ENCODE measurements around the gene MTMR4. TPM values are rescaled to one million over a fixed set of nuclear protein-coding genes. Genes with fewer than 3 reads are reported as not detected.
"Not testable (repeated sequence)": the region's sequence is repeated elsewhere in the genome, so short reads cannot be mapped to it uniquely, and the experiment has no call there.

The MTMR4 gene
- polyA plus RNA-seq (2011; rRNA removed) (19.5 and 35.2 TPM in 2 replicates), polyA minus RNA-seq (2011; rRNA and poly(A)+ RNA removed) (75.9 and 96.9 TPM in 2 replicates)

GRCh38 chr17:58513965-58514769, at the start of gene MTMR4:
Gene MTMR4 (minus strand): TSS chr17:58514638. CDS start chr17:58514407, 231 bp downstream.
- Histone ChIP-seq H3K4me3 (ENCODE audit: low read depth, low read length) (peak within 1 kb of the TSS; percentile 56), H3K36me3 (ENCODE audit: control insufficient read depth, insufficient read depth, low read length) (peaks cover 6% of the 10 kb centered on the region), H3K27me3 (ENCODE audit: control insufficient read depth, insufficient read depth, low read length) (no peaks in the 10 kb centered on the region)
- CTCF ChIA-PET: interaction anchor here (0.6 kb wide), 1 partner anchor 989 kb away, joined by 3 read pairs; no protein-coding TSS in a partner anchor
- POLR2A ChIA-PET: interaction anchor here (0.6 kb wide), 1 partner anchor 8 kb away, joined by 3 read pairs; no protein-coding TSS in a partner anchor
- DNase-seq (ENCODE audit: low read depth): no peak
- TF ChIP-seq, protein P1, sequence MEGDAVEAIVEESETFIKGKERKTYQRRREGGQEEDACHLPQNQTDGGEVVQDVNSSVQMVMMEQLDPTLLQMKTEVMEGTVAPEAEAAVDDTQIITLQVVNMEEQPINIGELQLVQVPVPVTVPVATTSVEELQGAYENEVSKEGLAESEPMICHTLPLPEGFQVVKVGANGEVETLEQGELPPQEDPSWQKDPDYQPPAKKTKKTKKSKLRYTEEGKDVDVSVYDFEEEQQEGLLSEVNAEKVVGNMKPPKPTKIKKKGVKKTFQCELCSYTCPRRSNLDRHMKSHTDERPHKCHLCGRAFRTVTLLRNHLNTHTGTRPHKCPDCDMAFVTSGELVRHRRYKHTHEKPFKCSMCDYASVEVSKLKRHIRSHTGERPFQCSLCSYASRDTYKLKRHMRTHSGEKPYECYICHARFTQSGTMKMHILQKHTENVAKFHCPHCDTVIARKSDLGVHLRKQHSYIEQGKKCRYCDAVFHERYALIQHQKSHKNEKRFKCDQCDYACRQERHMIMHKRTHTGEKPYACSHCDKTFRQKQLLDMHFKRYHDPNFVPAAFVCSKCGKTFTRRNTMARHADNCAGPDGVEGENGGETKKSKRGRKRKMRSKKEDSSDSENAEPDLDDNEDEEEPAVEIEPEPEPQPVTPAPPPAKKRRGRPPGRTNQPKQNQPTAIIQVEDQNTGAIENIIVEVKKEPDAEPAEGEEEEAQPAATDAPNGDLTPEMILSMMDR (IDR thresholded peaks at IDR 0.05; ENCODE audit: insufficient read depth, low read depth, low read length): no peak

DNA sequence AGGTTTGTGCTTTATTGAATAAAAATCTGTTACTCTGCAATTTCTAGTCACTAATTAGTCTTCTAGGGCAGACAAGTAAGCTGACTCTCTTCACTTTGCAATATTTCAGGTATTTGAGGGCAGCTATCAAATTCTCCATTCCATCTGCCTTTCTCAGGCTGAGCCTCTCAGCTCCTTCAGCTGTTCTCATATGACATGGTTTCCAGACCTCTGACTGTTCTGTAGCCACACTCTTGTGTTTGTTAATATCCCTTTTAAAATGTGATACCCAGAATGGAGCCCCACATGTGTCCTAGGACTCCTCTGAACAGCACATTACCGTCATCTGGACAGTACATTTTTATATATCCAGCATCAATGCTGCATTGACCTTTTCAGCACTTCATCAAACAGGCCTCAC, 46.1 kb upstream of the MTMR4 start:
- TF ChIP-seq, protein P1 (IDR thresholded peaks at IDR 0.05; ENCODE audit: insufficient read depth, low read depth, low read length): no peak
- no peak overlapping the region for H3K4me3 ChIP-seq (ENCODE audit: low read depth, low read length)
- no peaks in the 10 kb centered on the region for H3K36me3 ChIP-seq (ENCODE audit: control insufficient read depth, insufficient read depth, low read length)
- POLR2A ChIA-PET: no interaction called here
- H3K27me3 ChIP-seq (ENCODE audit: control insufficient read depth, insufficient read depth, low read length): no peaks in the 10 kb centered on the region
- CTCF ChIA-PET: interaction anchor here (2.4 kb wide), 1 partner anchor 17 kb away, joined by 12 read pairs; no protein-coding TSS in a partner anchor
- DNase-seq (ENCODE audit: low read depth): no peak

- TF ChIP-seq, protein P1 (IDR thresholded peaks at IDR 0.05; ENCODE audit: insufficient read depth, low read depth, low read length): no peak
- POLR2A ChIA-PET: no interaction called here
These were observed 43.5 kb upstream of the MTMR4 start for GRCh38 chr17:58557981-58558380.

DNA sequence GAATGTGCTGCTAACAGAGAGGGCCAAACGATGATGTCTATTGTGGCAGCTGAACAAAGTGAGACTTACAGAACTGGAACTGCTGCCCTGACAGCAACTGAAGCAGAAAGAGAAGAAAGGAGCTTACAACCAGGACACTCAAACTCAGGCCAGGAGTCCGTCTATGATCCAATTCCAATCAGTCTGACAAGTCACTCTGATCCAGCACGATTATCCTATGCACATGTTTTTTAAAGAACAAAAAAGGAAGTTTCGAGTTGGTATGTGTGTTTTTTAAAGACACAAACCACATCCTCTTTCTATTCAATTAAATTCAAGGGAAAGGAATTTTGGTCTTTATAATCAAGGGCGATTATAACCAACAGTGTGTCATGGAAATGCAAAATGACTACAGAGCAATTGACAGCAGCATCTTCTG, 42.4 kb upstream of the MTMR4 start:
- no peak overlapping the region for H3K4me3 ChIP-seq (ENCODE audit: low read depth, low read length)
- TF ChIP-seq, protein P1 (IDR thresholded peaks at IDR 0.05; ENCODE audit: insufficient read depth, low read depth, low read length): no peak
- H3K27me3 ChIP-seq (ENCODE audit: control insufficient read depth, insufficient read depth, low read length): no peaks in the 10 kb centered on the region
- DNase-seq (ENCODE audit: low read depth): no peak
- CTCF ChIA-PET: no interaction called here
- H3K36me3 ChIP-seq (ENCODE audit: control insufficient read depth, insufficient read depth, low read length): no peaks in the 10 kb centered on the region
- POLR2A ChIA-PET: no interaction called here

More at GRCh38 chr17:58557981-58558380, 43.5 kb upstream of the MTMR4 start:
- no peak overlapping the region for H3K4me3 ChIP-seq (ENCODE audit: low read depth, low read length)
- CTCF ChIA-PET: no interaction called here
- no peaks in the 10 kb centered on the region for H3K36me3 ChIP-seq (ENCODE audit: control insufficient read depth, insufficient read depth, low read length)
- no peak for DNase-seq (ENCODE audit: low read depth)
- no peaks in the 10 kb centered on the region for H3K27me3 ChIP-seq (ENCODE audit: control insufficient read depth, insufficient read depth, low read length)

DNA sequence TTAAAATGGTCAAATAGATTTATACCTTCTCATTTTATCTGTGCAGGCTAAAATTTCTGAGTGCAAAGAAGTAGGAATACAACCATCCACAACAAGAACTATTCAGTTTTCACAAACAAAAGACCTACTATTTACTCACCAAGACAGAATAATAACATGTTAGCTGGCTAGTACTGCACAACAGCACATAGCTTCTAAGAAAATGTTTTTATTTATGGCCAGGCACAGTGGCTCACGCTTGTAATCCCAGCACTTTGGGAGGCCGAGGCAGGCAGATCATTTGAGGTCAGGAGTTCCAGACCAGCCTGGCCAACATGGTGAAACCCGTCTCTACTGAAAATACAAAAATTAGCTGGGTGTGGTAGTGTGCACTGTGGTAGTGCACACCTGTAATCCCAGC, 40.7 kb upstream of the MTMR4 start:
- CTCF ChIA-PET; DNase-seq (ENCODE audit: low read depth); POLR2A ChIA-PET; H3K36me3 ChIP-seq (ENCODE audit: control insufficient read depth, insufficient read depth, low read length); H3K27me3 ChIP-seq (ENCODE audit: control insufficient read depth, insufficient read depth, low read length); H3K4me3 ChIP-seq (ENCODE audit: low read depth, low read length): not testable (repeated sequence)

Data from BJ (cell line).